Mucosa of gallbladder (tissue), 1 donor: ENCODE measurements around the gene CRIP1. TPM values are rescaled to one million over a fixed set of nuclear protein-coding genes. Genes with fewer than 3 reads are reported as not detected.

ENCODE experiments used
- DNase-seq: peaks from one replicate; pipeline ENCODE4 v3.0.0-alpha.2; 2020; ENCODE audit warnings: low spot score
- total RNA-seq: library from RNA; stranded (reverse); gene quantifications from one replicate; pipeline ENCODE4 v1.2.1, GENCODE V29; 2021
- donor health status: DM: no; HTN: no; CAD: no.

CRIP1 gene
- total RNA-seq, 1 donor from 2014 or later, result 35.7 TPM

DNA sequence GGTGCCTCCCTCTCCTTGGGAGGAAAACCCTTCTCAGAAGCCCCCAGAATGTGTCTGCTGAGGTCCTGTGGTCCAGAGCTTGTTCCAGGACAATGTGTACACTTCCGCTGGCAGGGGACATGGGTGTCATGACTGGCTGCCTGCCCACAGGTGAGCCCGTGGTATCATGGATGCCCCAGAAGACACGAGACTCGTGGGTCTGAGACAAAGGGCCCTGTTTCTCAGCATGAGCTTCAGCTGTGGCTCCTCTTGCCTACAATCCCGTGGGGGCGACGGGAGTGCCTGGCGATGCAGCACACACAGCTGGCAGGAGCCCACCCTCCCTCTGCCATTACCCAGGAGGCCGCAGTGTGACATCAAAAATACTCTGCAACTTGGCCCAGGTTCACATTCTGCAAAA, 46.7 kb downstream of the CRIP1 start:
- no peak for DNase-seq

DNA sequence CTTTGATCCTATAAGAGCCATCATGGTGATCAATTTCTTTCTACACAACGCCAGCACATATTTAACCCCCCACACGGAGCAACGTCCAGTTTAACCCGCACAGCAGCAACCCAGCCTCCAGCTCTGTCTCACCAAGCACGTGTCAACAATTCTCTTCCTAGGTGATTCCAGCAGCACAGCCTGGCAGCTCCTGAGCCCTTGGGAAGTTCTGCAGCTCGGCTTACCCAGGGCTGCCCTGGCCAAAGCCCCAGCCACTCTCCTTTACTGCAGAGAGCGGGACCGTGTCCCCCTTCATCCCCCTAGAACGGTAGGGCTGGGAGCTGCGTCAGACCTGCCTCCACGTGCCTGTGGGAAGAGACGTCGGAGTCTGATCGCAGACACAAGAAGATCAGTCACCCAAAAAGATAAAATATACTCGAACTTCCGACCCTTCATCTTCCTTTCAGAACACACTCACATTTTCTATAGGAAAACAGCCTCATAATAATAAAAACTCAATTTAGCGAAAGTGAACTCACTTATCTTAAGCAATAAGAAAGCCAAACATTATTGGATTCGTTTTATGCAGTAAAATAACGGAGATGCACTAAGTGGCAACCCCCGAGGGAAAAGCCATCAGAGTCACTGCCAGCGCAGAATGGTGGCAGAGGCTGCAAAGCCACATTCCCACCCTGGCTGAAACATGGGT, 47.3 kb downstream of the CRIP1 start:
- no peak for DNase-seq

DNA sequence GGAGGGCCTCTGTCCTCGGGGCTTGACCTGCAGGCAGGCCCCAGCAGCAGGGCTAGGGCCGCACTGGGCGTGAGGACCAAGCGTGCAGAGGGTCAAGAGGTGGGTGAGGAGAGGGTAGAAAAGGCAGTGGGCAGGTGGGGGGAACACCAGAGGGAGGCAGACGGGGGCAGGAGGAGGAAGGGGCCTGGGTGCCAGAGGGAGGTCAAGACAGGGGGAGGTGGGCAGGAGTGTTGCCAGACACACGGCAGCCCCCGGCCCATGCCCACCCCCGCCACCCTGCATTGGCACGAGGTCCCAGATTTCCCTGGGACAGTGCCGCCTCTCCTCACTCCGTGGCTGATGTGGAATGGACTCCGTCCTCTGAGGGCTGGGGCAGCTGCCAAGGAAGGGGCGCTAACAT, 47.9 kb downstream of the CRIP1 start:
- DNase-seq, result no peak

DNA sequence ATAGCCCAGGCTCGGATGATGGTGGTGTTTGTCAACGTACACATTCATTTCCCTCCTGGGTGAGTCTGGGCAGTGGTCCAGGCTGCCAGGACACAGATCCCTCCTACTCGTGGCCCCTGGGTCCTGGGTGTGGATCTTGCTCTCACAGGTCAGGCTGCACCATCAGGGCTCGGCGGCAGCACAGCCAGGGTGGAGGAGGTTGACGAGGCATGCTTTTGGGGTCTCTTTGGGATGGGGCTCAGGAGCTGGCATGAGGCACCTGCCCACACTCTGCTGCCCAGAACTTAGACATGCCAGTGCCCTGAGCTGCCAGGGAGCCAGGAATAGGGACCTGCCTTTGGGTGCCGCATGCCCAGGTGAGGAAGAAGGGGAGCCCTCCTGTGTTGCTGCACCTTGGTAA, 49.4 kb downstream of the CRIP1 start:
- no peak for DNase-seq

DNA sequence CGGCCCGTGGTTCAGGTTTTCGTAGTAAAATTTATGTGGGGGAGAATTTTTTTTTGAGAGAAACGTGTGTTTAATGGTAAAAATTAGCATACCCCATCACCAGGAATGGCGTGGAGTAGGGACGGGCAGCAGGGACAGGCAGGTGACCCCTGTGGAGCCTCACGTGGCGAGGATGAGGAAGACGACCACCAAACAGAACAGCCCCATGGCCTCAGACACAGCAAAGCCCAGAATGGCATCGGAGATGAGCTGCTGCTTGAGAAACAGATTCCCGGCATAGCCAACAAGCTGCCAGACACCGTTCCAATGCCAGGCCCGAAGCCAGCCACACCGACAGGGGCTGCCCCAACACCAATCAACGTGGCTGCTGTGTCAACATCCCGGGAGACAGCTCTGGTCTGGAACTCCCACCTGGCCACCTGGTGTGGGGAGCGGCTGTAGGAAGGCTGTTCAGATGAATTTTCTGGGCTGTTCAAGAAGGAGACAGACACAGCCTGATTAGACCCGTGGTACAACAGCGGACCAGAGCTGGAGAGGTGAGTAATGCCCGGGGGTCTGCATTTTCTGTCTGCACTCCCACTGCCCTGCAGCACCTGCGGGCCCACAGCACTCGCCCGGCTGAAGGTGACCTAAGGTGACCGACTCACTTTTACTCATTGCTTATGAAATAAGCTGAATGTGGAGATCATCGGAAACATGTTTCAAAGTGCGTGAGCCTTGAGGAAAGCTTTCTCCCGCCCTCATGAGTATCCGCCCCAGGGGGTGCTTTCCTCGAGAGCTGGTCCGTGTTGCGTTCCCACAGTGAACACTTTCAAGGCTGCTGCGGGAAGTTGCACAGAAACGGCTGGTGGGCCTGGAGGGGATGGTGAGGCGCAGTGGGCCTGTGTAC, 50.2 kb downstream of the CRIP1 start:
- DNase-seq, result no peak

DNA sequence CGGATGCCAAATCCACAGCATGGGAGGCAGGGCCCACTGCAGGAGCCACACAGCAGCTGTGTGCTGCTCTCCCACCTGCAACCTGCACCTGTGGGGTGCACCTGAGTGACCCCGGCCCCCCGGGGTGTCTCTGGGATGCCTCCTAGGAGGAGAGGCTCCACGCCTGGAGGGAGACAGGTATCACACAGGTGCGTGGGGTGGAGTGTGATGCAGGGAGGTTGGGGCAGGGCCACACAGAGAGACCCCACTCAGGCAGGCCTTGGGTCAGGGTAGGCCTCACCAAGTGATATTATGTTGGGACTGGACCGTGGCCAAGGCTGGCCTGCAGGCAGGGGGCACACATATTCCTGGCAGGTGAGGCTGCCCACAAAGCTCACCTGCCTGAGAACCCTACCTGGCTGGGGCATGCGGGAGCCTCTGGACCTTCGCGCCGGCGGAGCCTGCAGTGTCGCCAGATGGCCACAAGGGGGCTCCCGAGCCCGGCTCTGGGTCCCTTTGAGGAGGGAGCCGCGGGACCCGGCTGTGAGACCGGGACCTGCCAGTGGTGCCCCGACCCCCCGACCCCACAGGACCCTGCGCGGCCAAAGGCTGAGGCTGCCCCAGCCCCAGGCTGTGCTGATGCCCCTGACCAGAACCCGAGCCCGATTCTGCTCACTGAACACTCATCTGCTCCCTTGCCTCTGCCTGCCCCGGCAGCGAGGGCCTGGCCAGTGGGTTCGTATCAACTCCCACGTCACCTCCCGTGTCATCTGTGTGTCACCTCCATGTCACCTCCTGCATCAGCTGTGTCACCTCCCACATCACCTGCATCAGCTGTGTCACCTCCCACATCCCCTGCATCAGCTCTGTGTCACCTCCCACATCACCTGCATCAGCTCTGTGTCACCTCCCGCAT, 51.1 kb downstream of the CRIP1 start:
- DNase-seq, result peak; percentile 44

Other genes starting within 250 kb of the CRIP1 start
- 50.8 TPM for gene BTBD6, start 238.4 kb upstream of the CRIP1 start, total RNA-seq
- gene BRF1, start 185.9 kb upstream of the CRIP1 start, total RNA-seq, result 51.7 TPM
- gene PACS2, start 172.1 kb upstream of the CRIP1 start, total RNA-seq, result 105 TPM
- gene TEX22, start 88.3 kb upstream of the CRIP1 start, total RNA-seq, result 2.6 TPM
- gene MTA1, start 67.1 kb upstream of the CRIP1 start, total RNA-seq, result 111 TPM
- gene CRIP2, start 12.1 kb upstream of the CRIP1 start, total RNA-seq, result 130 TPM
- gene TEDC1, start 4.4 kb downstream of the CRIP1 start, total RNA-seq, result 10.8 TPM
- 3.7 TPM for gene TMEM121, start 39.7 kb downstream of the CRIP1 start, total RNA-seq